Astrocyte of the cerebellum (primary cell): Measurements from ENCODE around the gene OR51B2.

Source experiments
- DNase-seq: peaks from one replicate; pipeline ENCODE4 v3.0.0-alpha.2; 2011; ENCODE audit warnings: low read depth
- H3K4me3 ChIP-seq: 2 replicates; pipeline ENCODE4 v1.5.1; 2011; ENCODE audit warnings: mild to moderate bottlenecking, low read depth, low read length, moderate library complexity
- CTCF ChIP-seq: IDR thresholded peaks from 2 replicates; pipeline ENCODE4 v1.5.1; 2012; ENCODE audit warnings: low read length, low read depth, moderate library complexity, mild to moderate bottlenecking; ENCODE audit errors: missing control alignments
- in situ Hi-C: cut with HindIII; loops from 2 replicates; pipeline ENCODE4 v1.10.0; 2017; ENCODE audit warnings: low sequenced_read_pairs

The OR51B2 gene

DNA sequence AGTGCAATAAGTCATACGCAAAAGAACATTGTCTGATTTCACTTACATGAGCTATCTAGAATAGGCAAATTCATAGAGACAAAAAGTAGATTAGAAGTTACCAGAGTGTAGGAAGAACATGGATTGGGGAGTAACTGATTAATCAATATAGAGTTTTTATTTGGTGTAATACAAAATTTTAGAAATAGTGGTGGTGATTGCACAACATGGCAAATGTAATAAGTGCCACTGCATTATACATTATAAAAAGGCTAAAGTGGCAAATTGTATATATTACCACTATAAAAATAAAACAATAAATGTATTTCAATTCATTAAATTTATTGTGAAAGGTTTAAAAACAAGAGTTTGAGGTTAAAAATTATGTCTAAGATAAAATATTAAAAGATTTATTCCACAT lies 13.7 kb downstream of the OR51B2 start:
- TF ChIP-seq CTCF = no peak
- DNase-seq = no peak
- no peak overlapping the region for H3K4me3 ChIP-seq
- in situ Hi-C loops = no loop called here

- no peak overlapping the region for H3K4me3 ChIP-seq
- DNase-seq = no peak
- in situ Hi-C loops = no loop called here
- no peak for TF ChIP-seq CTCF
These were observed 16.7 kb downstream of the OR51B2 start for GRCh38 chr11:5307256-5308019.

DNA sequence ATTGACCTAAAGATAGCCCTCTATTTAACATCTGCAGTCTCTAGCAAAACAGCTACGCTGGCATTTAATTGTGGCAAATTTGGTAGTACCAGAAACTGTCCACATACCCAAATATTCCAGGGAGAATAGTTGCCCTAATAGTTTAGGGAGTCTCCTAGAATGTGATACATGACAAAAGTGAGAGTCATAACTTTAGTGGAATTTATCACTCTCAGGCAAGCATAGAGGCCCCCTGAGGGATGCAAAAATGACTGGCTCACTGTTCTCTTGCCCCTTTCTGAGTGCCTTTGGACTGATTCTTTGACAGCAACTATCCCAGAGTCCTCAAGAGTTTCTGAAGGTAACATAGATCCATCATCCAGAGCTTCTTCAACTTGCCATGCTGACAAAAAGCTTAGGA lies 20.1 kb downstream of the OR51B2 start:
- in situ Hi-C loops = no loop called here
- TF ChIP-seq CTCF = no peak
- DNase-seq = no peak
- no peak overlapping the region for H3K4me3 ChIP-seq

DNA sequence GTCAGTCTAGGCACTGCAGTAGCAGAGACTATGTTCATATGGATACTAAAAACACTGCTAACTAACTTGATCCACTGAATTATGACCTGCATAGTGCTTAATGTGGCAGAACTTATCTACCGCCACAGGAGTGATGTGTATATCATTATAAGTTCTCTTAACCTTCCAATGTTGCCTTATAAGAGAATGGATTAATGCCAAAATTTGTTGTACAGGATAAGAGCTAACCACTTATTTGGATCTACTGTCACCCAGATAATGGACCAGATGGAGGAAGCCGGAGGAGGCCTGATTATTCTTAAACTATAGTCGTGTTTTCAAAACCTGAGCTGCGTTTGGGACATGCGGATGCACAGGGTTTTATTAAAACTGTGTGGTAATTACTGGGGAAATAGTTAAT lies 20.5 kb downstream of the OR51B2 start:
- no peak for TF ChIP-seq CTCF
- H3K4me3 ChIP-seq = no peak overlapping the region
- DNase-seq = no peak
- in situ Hi-C loops = no loop called here

DNA sequence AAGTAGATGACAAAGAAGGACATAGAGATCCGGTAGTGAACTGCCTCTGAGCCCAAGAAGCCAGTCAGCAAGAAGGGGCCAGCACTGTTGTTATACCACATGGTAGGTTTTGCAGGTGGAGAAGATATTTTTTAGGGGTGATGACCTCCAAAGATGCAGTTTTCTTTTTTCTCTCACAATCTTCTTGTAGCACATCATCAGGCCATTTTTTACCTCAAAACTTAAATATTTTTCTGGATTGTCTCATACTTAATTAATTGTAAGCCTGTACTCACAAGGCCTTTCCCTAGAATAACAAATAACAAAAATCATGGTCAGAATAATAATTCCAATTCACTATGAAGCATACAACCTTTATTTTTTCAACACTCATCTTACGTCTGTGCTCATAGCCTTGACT lies 22.3 kb downstream of the OR51B2 start, which contains the start of gene OR51B4:
Gene OR51B4, minus strand, starts transcription at position 101 of the 400 bp plus-strand sequence. Its CDS starts 0 bp downstream, at position 101.
- no peak for TF ChIP-seq CTCF
- in situ Hi-C loops = no loop called here
- no peak within 1 kb of the TSS for H3K4me3 ChIP-seq
- no peak for DNase-seq

- in situ Hi-C loops = no loop called here
- no peak for DNase-seq
- no peak overlapping the region for H3K4me3 ChIP-seq
- no peak for TF ChIP-seq CTCF
These were observed 23.8 kb downstream of the OR51B2 start for GRCh38 chr11:5300251-5300650.
